Thoracic aorta (tissue), 2 donors: ENCODE data around the gene TPSAB1. TPM values are rescaled to one million over a fixed set of nuclear protein-coding genes. Genes with fewer than 3 reads are reported as not detected.
"Not testable (repeated sequence)": the region's sequence is repeated elsewhere in the genome, so short reads cannot be mapped to it uniquely, and the experiment has no call there.

Source experiments
- ATAC-seq: fragments of 150-250 bp; one replicate; pipeline ENCODE4 v1.8.0; 2017; ENCODE audit warnings: low read depth; ENCODE audit not compliant: insufficient number of reproducible peaks, low FRiP score
- DNase-seq: peaks from one replicate; pipeline ENCODE4 v3.0.0-alpha.2; 2020; ENCODE audit warnings: low spot score
- H3K27ac ChIP-seq, 2 donors: fragments of 200-600 bp; sonication (generic); 1 replicate in 1 of 2; 2 replicates in 1 of 2; pipeline ENCODE4 v1.5.1; 2016; ENCODE audit warnings: mild to moderate bottlenecking in 2 of 2, moderate library complexity in 2 of 2
- H3K27me3 ChIP-seq: fragments of 200-600 bp; sonication (generic); replicated peaks from 2 replicates; pipeline ENCODE4 v1.6.0; 2016; ENCODE audit warnings: mild to moderate bottlenecking; ENCODE audit not compliant: insufficient read depth
- H3K36me3 ChIP-seq: fragments of 200-600 bp; sonication (generic); one replicate; pipeline ENCODE4 v1.5.1; 2016
- H3K4me1 ChIP-seq, 2 donors: fragments of 200-600 bp; sonication (generic); 1 replicate in 1 of 2; 2 replicates in 1 of 2; pipeline versions ENCODE4 v1.5.1 to v1.6.0; 2016; ENCODE audit warnings: low read depth in 2 of 2, mild to moderate bottlenecking in 1 of 2; ENCODE audit not compliant: control insufficient read depth in 1 of 2
- H3K4me3 ChIP-seq: fragments of 200-600 bp; sonication (generic); 2 replicates; pipeline ENCODE4 v1.5.1; 2016; ENCODE audit warnings: mild to moderate bottlenecking
- H3K9me3 ChIP-seq: fragments of 200-600 bp; sonication (generic); 2 replicates; pipeline ENCODE4 v1.5.1; 2016
- total RNA-seq, 2 donors: library from RNA; depleted of rRNA; stranded (reverse); fragments of >200 nt; gene quantifications; one replicate each; pipeline versions ENCODE4 v1.1.0 to v1.2.3, GENCODE V29; 2016
- TF ChIP-seq, protein P1 (sequence below): fragments of 200-600 bp; sonication (generic); IDR thresholded peaks from one replicate; pipeline ENCODE4 v1.5.1; 2019; ENCODE audit warnings: antibody characterized with exemption

The TPSAB1 gene
- total RNA-seq, 2 donors from 2014 or later, result 26.0 to 164 TPM

DNA sequence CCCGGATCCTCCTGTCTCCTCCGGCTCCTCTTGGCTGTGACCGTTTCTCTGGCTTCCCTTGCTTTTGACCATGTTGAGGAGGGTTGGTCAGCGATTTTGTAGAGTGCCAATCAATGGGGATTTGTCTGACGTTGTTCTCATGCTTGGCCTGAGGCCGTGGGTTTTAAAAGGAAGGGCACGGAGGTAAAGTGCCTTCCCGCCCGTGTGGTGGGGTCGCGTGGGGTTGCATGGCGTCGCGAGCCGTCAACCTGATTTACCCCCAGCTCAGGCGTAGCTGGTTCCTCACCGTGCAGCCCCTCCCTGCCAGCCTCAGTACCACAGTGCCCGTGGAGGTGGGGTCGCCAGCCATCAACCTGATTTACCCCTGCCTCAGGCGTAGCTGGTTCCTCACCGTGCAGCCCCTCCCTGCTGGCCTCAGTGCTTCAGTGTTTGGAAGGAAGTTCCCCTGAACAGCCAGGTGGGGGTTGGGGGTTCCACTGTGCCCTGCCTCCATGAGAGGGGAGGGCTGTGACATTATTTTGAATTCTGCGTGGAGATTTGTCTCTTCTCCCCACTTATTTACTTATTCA is 5.0 kb downstream of the TPSAB1 start:
- ATAC-seq, result no peak
- DNase-seq, result no peak
- H3K4me3 ChIP-seq, result no peak overlapping the region

DNA sequence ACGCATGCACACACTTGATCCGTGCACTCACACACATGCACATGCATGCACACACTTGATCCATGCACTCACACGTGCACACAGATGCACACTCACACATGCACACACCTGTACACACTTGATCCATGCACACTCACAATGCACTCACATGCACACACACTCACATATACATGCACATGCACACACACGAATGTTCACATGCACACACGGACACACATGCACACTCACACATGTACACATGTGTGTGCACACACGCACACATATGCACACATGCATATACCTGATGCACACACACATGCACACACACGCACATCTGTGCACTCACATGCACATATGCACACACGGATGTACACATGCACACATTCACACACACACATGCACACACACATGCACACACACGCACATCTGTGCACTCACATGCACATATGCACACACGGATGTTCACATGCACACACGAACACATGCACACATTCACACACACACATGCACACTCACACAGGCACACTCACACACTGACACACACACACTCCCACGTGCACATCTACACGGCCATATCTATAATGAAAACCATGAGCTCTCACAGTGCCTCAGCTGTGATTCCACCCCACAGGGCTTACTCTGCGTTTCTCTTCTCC is 7.5 kb downstream of the TPSAB1 start:
- not testable (repeated sequence) for H3K27me3 ChIP-seq, H3K36me3 ChIP-seq, H3K4me3 ChIP-seq, ATAC-seq, DNase-seq, H3K4me1 ChIP-seq, H3K9me3 ChIP-seq, H3K27ac ChIP-seq

More for the DNA sequence above, 5.0 kb downstream of the TPSAB1 start:
- TF ChIP-seq, protein P1, sequence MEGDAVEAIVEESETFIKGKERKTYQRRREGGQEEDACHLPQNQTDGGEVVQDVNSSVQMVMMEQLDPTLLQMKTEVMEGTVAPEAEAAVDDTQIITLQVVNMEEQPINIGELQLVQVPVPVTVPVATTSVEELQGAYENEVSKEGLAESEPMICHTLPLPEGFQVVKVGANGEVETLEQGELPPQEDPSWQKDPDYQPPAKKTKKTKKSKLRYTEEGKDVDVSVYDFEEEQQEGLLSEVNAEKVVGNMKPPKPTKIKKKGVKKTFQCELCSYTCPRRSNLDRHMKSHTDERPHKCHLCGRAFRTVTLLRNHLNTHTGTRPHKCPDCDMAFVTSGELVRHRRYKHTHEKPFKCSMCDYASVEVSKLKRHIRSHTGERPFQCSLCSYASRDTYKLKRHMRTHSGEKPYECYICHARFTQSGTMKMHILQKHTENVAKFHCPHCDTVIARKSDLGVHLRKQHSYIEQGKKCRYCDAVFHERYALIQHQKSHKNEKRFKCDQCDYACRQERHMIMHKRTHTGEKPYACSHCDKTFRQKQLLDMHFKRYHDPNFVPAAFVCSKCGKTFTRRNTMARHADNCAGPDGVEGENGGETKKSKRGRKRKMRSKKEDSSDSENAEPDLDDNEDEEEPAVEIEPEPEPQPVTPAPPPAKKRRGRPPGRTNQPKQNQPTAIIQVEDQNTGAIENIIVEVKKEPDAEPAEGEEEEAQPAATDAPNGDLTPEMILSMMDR, result no peak
- Histone ChIP-seq H3K4me1 (no peaks in the 10 kb centered on the region), H3K27ac (no peak overlapping the region), H3K9me3 (no peaks in the 10 kb centered on the region), H3K36me3 (no peaks in the 10 kb centered on the region), H3K27me3 (no peaks in the 10 kb centered on the region)

DNA sequence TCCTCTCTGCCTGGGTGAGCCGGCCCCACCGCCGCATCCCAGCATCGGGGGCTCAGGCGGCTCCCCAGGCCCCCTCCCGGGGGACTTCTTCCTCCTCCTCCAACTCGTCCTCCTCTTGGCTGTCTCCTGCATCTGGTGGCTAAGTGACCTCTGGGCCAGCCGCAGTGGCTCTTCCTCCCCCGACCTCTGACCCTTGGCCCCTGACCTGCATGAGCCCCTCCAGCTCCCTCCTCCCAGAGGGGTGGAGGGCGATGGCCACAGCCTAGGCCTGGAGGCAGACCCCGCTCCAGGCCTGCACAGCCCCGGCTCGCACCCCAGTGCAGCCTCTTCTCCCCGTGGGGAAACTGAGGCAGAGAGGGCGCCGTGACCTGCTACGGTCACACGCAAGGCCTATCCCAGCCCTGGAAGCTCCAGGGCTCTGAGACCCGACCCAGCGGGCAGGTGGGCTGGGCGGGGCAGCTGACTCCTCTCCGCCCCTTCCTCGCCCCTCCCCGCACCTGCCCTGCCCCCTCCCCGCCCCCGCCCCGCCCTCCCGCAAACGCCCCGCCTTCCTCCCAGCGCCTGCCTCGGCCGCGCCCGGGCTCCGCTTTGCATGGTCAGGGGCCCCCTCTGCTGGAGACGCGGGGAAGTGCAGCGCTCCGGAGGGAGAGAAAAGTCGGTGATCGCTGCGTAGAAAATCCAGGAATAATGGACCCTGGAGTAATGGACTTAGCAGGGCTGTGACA is 8.7 kb downstream of the TPSAB1 start:
- not testable (repeated sequence) for DNase-seq, H3K36me3 ChIP-seq, H3K27me3 ChIP-seq, H3K27ac ChIP-seq, H3K4me1 ChIP-seq, ATAC-seq, H3K4me3 ChIP-seq, H3K9me3 ChIP-seq

DNA sequence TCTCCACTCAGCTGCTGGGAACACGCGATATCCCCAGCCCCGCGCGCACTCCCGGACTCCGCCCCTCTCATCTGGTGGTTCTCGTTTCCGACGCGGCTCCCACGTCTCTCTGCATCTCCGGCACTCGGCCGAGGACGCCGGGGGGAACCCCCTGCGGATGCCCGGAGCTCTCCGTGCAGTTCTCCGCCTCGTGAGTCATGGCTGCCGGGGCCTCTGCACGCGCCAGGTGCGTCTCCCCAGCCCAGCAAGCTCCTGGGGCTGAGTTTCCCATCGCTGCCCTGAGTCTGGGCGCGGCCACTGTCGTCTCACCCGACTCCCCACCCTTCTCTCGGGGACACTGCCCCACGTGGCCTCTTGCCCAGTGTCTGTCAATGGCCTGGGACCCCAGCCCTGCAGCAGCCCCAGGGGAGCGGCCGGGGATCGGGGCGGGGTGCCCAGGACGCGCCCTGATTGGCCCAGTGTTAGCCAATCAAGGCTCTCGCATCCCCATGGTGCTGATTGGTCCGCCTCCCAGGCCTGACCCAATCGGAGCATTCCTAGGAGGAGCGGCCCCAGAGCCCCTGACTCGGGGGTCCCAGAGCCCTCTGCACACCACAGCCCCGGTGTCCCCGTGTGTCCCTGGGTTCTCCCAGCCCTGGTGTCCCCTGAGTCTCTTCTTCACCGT is 13.3 kb downstream of the TPSAB1 start:
- H3K9me3 ChIP-seq, H3K27me3 ChIP-seq, DNase-seq, H3K4me3 ChIP-seq, ATAC-seq, H3K27ac ChIP-seq, H3K4me1 ChIP-seq, H3K36me3 ChIP-seq: not testable (repeated sequence)

DNA sequence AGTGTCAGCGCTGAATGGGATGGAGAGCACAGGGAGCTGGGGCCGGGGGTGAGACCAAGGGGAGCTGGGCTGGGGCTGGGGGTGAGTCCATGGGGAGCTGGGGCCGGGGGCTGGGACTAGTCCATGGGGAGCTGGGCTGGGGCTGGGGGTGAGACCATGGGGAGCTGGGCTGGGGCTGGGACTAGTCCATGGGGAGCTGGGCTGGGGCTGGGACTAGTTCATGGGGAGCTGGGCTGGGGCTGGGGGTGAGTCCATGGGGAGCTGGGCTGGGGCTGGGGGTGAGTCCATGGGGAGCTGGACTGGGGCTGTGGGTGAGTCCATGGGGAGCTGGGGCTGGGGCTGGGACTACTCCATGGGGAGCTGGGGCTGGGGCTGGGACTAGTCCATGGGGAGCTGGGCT is 14.3 kb downstream of the TPSAB1 start:
- not testable (repeated sequence) for DNase-seq, H3K27me3 ChIP-seq, H3K36me3 ChIP-seq, H3K9me3 ChIP-seq, H3K4me3 ChIP-seq, H3K4me1 ChIP-seq, ATAC-seq, H3K27ac ChIP-seq

DNA sequence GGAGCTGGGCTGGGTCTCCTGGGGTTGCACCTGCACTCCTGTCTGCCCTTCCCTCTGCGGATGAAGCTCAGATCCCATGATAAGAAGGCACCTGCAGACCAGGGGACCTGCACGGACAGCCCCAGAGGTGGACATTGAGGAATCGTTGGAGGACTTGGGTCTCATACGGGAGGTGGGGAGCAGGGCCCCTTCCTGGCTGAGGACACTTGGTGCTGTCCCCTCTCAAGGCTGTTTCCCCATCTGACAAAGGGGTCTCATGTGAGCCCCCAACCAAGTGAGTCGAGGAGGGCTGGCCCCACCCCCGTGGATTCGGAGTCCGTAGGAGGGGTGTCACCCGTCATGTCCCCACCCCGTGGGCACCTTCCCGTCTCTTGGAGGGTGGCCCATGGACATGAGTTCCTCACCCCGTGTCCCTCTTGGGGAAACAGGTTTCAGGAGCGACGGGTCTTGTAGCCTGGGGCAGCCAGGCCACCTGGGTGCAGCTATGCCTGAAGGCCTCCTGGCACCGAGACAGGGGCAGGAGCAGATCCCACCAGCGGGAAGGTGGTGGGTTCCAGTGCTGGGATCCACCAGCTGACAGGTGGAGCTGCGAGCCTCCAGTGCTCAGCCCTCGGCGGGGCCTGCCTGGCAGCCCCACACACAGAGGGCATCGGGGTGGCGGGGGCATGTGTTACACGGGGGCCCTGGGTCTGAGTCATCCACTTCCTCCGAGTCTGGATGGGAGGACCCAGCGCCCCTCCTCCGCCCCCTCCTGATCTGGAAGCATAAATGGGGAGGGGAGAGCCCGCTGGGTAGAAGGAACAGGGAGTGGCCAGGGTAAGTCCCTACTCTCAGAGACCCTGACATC is 15.0 kb downstream of the TPSAB1 start, which contains the start of gene TPSD1:
TSS of gene TPSD1 (plus strand) at position 794 of the 847 bp plus-strand sequence. CDS start 212 bp downstream, outside the sequence.
- H3K36me3 ChIP-seq, DNase-seq, H3K9me3 ChIP-seq, H3K27ac ChIP-seq, H3K4me3 ChIP-seq, H3K27me3 ChIP-seq, H3K4me1 ChIP-seq, ATAC-seq: not testable (repeated sequence)

DNA sequence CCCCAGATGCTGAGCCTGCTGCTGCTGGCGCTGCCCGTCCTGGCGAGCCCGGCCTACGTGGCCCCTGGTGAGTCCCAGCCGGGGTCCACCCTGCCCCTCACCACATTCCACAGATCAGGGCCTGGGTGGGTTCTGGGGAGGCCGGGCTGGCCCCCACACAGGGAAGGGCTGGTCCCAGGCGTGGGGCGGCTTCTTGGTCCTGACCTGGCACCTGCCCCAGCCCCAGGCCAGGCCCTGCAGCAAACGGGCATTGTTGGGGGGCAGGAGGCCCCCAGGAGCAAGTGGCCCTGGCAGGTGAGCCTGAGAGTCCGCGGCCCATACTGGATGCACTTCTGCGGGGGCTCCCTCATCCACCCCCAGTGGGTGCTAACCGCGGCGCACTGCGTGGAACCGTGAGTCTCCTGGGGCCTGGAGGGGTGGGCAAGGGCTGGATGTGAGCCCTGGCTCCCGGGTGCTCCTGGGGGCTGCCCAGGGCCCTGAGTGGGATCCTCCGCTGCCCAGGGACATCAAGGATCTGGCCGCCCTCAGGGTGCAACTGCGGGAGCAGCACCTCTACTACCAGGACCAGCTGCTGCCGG is 15.9 kb downstream of the TPSAB1 start:
- not testable (repeated sequence) for H3K36me3 ChIP-seq, H3K27me3 ChIP-seq, ATAC-seq, DNase-seq, H3K9me3 ChIP-seq, H3K4me1 ChIP-seq, H3K27ac ChIP-seq, H3K4me3 ChIP-seq
